ENCODE data around the gene DHX36. TPM values are rescaled to one million over a fixed set of nuclear protein-coding genes. Genes with fewer than 3 reads are reported as not detected.

DHX36 gene
- total and polyA plus RNA-seq, 7 donors: 8.4 to 76.7 (median 56.2) TPM

GRCh38 chr3:154334973-154335420, 10.7 kb upstream of the DHX36 start:
- WGBS, 2 donors: 3 to 17% methylated on average over 3 of the region's 3 CpGs
- Histone ChIP-seq H3K27me3 (no peaks in the 10 kb centered on the region), H3K4me3 (no peak overlapping the region), H3K9me3 (no peaks in the 10 kb centered on the region), H3K27ac (no peak overlapping the region), H3K36me3 (no peaks in the 10 kb centered on the region), H3K4me1 (no peaks in the 10 kb centered on the region)
- no peak for DNase-seq
- intact Hi-C loops (cut with DNase I): loop anchor here (10.0 kb wide), 1 partner anchor 990 kb away; no protein-coding TSS in a partner anchor
- TF ChIP-seq CTCF (IDR thresholded peaks at IDR 0.05): peak in 3 of 4 experiments; percentile 17 to 57 (median 37)
- no peak for TF ChIP-seq POLR2AphosphoS5 (IDR thresholded peaks at IDR 0.05)
- TF ChIP-seq EP300 (IDR thresholded peaks at IDR 0.05): no peak

- peaks cover 0 to 12% (median 10%) of the 10 kb centered on the region in 4 donors for H3K4me1 ChIP-seq
- DNase-seq: no peak
- H3K4me3 ChIP-seq: no peak overlapping the region
- no peaks in the 10 kb centered on the region for H3K9me3 ChIP-seq
- TF ChIP-seq EP300 (IDR thresholded peaks at IDR 0.05): no peak
- TF ChIP-seq POLR2AphosphoS5 (IDR thresholded peaks at IDR 0.05): no peak
- no peak for TF ChIP-seq POLR2A (IDR thresholded peaks at IDR 0.05)
- no peak for TF ChIP-seq CTCF (IDR thresholded peaks at IDR 0.05)
- no peak overlapping the region for H3K27ac ChIP-seq
- intact Hi-C loops (cut with DNase I): loop anchor here (10.0 kb wide), 1 partner anchor 203 kb away; the partner anchor contains the start of gene ARHGEF26
- no peaks in the 10 kb centered on the region for H3K36me3 ChIP-seq
- no peaks in the 10 kb centered on the region for H3K27me3 ChIP-seq
These were observed 3.6 kb upstream of the DHX36 start for GRCh38 chr3:154327871-154328270.

GRCh38 chr3:154324919-154325318, 632 bp upstream of the DHX36 start:
- H3K9me3 ChIP-seq: no peaks in the 10 kb centered on the region
- H3K27me3 ChIP-seq: no peaks in the 10 kb centered on the region
- no peak for DNase-seq
- H3K4me3 ChIP-seq: peak overlapping the region; percentile 62 to 80 (median 76)
- peak overlapping the region; percentile 86 to 92 (median 90) for H3K27ac ChIP-seq
- intact Hi-C loops (cut with DNase I): loop anchor here (10.0 kb wide), 1 partner anchor 200 kb away; the partner anchor contains the start of gene ARHGEF26
- WGBS, 2 donors: 60 to 79% methylated on average over 3 of the region's 3 CpGs
- H3K4me1 ChIP-seq: peaks cover 0 to 37% (median 34%) of the 10 kb centered on the region in 4 donors
- no peaks in the 10 kb centered on the region for H3K36me3 ChIP-seq
- TF ChIP-seq CTCF (IDR thresholded peaks at IDR 0.05): no peak
- no peak for TF ChIP-seq POLR2AphosphoS5 (IDR thresholded peaks at IDR 0.05)
- no peak for TF ChIP-seq EP300 (IDR thresholded peaks at IDR 0.05)
- no peak for TF ChIP-seq POLR2A (IDR thresholded peaks at IDR 0.05)

- Histone ChIP-seq H3K36me3 (peaks cover 0 to 30% (median 5%) of the 10 kb centered on the region in 4 donors), H3K4me3 (no peak overlapping the region), H3K27me3 (no peaks in the 10 kb centered on the region), H3K9me3 (no peaks in the 10 kb centered on the region), H3K27ac (no peak overlapping the region), H3K4me1 (peaks cover 0 to 50% (median 38%) of the 10 kb centered on the region in 4 donors)
- intact Hi-C loops (cut with DNase I): no loop called here
- DNase-seq: no peak
- TF ChIP-seq CTCF (IDR thresholded peaks at IDR 0.05) (no peak), EP300 (IDR thresholded peaks at IDR 0.05) (no peak), POLR2AphosphoS5 (IDR thresholded peaks at IDR 0.05) (no peak), POLR2A (IDR thresholded peaks at IDR 0.05) (no peak)
- WGBS, 2 donors: 76 to 78% methylated on average over 5 of the region's 5 CpGs
These were observed 7.1 kb downstream of the DHX36 start for GRCh38 chr3:154316974-154317767.
